ENCODE results near the gene SAP130.

The SAP130 gene

GRCh38 chr2:127985735-127986134 lies 42.1 kb downstream of the SAP130 start:
- TF ChIP-seq TCF4 (CRISPR knock-in tag; IDR thresholded peaks at IDR 0.05; ENCODE audit: borderline replicate concordance) (no peak), PPARA (CRISPR knock-in tag; IDR thresholded peaks at IDR 0.05; ENCODE audit: borderline replicate concordance) (no peak), ZFP30 (CRISPR knock-in tag; IDR thresholded peaks at IDR 0.05) (no peak), ZNF8 (CRISPR knock-in tag; IDR thresholded peaks at IDR 0.05) (no peak), PATZ1 (CRISPR knock-in tag; IDR thresholded peaks at IDR 0.05; ENCODE audit: borderline replicate concordance) (no peak), SNAI2 (CRISPR knock-in tag; IDR thresholded peaks at IDR 0.05) (no peak), BACH2 (CRISPR knock-in tag; IDR thresholded peaks at IDR 0.05; ENCODE audit: borderline replicate concordance) (no peak), ZNF565 (CRISPR knock-in tag; conservative IDR thresholded peaks at IDR 0.05; ENCODE audit: low read depth) (no peak), CSDC2 (CRISPR knock-in tag; IDR thresholded peaks at IDR 0.05) (no peak), POU6F1 (CRISPR knock-in tag; IDR thresholded peaks at IDR 0.05; ENCODE audit: borderline replicate concordance, low read depth) (no peak), ISL1 (CRISPR knock-in tag; IDR thresholded peaks at IDR 0.05) (no peak)
- TF ChIP-seq, protein P1, sequence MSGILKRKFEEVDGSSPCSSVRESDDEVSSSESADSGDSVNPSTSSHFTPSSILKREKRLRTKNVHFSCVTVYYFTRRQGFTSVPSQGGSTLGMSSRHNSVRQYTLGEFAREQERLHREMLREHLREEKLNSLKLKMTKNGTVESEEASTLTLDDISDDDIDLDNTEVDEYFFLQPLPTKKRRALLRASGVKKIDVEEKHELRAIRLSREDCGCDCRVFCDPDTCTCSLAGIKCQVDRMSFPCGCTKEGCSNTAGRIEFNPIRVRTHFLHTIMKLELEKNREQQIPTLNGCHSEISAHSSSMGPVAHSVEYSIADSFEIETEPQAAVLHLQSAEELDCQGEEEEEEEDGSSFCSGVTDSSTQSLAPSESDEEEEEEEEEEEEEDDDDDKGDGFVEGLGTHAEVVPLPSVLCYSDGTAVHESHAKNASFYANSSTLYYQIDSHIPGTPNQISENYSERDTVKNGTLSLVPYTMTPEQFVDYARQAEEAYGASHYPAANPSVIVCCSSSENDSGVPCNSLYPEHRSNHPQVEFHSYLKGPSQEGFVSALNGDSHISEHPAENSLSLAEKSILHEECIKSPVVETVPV (CRISPR knock-in tag; IDR thresholded peaks at IDR 0.05), result no peak
- TF ChIP-seq, protein P2, sequence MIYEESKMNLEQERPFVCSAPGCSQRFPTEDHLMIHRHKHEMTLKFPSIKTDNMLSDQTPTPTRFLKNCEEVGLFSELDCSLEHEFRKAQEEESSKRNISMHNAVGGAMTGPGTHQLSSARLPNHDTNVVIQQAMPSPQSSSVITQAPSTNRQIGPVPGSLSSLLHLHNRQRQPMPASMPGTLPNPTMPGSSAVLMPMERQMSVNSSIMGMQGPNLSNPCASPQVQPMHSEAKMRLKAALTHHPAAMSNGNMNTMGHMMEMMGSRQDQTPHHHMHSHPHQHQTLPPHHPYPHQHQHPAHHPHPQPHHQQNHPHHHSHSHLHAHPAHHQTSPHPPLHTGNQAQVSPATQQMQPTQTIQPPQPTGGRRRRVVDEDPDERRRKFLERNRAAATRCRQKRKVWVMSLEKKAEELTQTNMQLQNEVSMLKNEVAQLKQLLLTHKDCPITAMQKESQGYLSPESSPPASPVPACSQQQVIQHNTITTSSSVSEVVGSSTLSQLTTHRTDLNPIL (CRISPR knock-in tag; IDR thresholded peaks at IDR 0.05; ENCODE audit: low read depth), result no peak
- TF ChIP-seq, protein P3, sequence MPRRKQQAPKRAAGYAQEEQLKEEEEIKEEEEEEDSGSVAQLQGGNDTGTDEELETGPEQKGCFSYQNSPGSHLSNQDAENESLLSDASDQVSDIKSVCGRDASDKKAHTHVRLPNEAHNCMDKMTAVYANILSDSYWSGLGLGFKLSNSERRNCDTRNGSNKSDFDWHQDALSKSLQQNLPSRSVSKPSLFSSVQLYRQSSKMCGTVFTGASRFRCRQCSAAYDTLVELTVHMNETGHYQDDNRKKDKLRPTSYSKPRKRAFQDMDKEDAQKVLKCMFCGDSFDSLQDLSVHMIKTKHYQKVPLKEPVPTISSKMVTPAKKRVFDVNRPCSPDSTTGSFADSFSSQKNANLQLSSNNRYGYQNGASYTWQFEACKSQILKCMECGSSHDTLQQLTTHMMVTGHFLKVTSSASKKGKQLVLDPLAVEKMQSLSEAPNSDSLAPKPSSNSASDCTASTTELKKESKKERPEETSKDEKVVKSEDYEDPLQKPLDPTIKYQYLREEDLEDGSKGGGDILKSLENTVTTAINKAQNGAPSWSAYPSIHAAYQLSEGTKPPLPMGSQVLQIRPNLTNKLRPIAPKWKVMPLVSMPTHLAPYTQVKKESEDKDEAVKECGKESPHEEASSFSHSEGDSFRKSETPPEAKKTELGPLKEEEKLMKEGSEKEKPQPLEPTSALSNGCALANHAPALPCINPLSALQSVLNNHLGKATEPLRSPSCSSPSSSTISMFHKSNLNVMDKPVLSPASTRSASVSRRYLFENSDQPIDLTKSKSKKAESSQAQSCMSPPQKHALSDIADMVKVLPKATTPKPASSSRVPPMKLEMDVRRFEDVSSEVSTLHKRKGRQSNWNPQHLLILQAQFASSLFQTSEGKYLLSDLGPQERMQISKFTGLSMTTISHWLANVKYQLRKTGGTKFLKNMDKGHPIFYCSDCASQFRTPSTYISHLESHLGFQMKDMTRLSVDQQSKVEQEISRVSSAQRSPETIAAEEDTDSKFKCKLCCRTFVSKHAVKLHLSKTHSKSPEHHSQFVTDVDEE (CRISPR knock-in tag; IDR thresholded peaks at IDR 0.05), result no peak
- no peak for ATAC-seq

- ATAC-seq, result no peak
- TF ChIP-seq ZNF70 (CRISPR knock-in tag; IDR thresholded peaks at IDR 0.05) (no peak), GLIS3 (CRISPR knock-in tag; IDR thresholded peaks at IDR 0.05) (no peak), SNAI2 (CRISPR knock-in tag; IDR thresholded peaks at IDR 0.05) (no peak), PPARA (CRISPR knock-in tag; IDR thresholded peaks at IDR 0.05; ENCODE audit: borderline replicate concordance) (no peak), ZFP3 (CRISPR knock-in tag; IDR thresholded peaks at IDR 0.05) (no peak), ARNTL (CRISPR knock-in tag; IDR thresholded peaks at IDR 0.05; ENCODE audit: borderline replicate concordance, low read depth) (no peak), TOX (CRISPR knock-in tag; IDR thresholded peaks at IDR 0.05; ENCODE audit: borderline replicate concordance) (no peak), ZFP30 (CRISPR knock-in tag; IDR thresholded peaks at IDR 0.05) (no peak)
- TF ChIP-seq, protein P1 (CRISPR knock-in tag; IDR thresholded peaks at IDR 0.05), result no peak
- TF ChIP-seq, protein P2 (CRISPR knock-in tag; IDR thresholded peaks at IDR 0.05; ENCODE audit: low read depth), result no peak
- TF ChIP-seq, protein P3 (CRISPR knock-in tag; IDR thresholded peaks at IDR 0.05), result no peak
These were observed 42.7 kb downstream of the SAP130 start for GRCh38 chr2:127985026-127985734.

Data from SK-N-SH treated with all-trans-retinoic acid at 6 μM for 48 hours (cell line).